ENCODE data around the gene B4GALNT4. TPM values are rescaled to one million over a fixed set of nuclear protein-coding genes. Genes with fewer than 3 reads are reported as not detected.

The B4GALNT4 gene
- total and polyA plus RNA-seq, 2 of the 13 experiments (the other 11 are each of a cell fraction or from before 2014, with no cell fraction given), result 30.5 to 50.1 TPM

GRCh38 chr11:418343-419247 is 49.3 kb downstream of the B4GALNT4 start:
- Histone ChIP-seq H3K9ac (ENCODE audit: insufficient read depth, low read depth, low read length) (no peak overlapping the region), H4K20me1 (ENCODE audit: insufficient read depth, low read length) (no peaks in the 10 kb centered on the region), H2AFZ (ENCODE audit: low read length) (no peak overlapping the region), H3K4me1 (ENCODE audit: insufficient read depth, low read length) (peaks cover 29% of the 10 kb centered on the region), H3K4me2 (ENCODE audit: low read depth, low read length) (no peak overlapping the region), H3K4me3 (replicated peaks in 1 of 3; ENCODE audit: insufficient read depth in 1 of 3, low read depth in 2 of 3, low read length in 3 of 3) (no peak overlapping the region), H3K9me3 (ENCODE audit: low read length) (no peaks in the 10 kb centered on the region), H3K79me2 (ENCODE audit: insufficient read depth, low read length) (no peaks in the 10 kb centered on the region), H3K27ac (ENCODE audit: extremely low read length, insufficient read depth, low read length) (no peak overlapping the region), H3K27me3 (ENCODE audit: control insufficient read depth in 1 of 2, insufficient read depth in 2 of 2, low read length in 2 of 2) (peaks cover 2 to 7% of the 10 kb centered on the region in 2 experiments; a peak in 1 of 5 replicates), H3K36me3 (replicated peaks in 1 of 2; ENCODE audit: control insufficient read depth in 1 of 2, insufficient read depth in 2 of 2, low read length in 2 of 2) (no peaks in the 10 kb centered on the region)
- ChIA-PET POLR2A (interaction anchor here (2.3 kb wide), 1 partner anchor 28 kb away, joined by 14 read pairs; no protein-coding TSS in a partner anchor), CTCF (ENCODE audit: low intra/inter-chr PET ratio, low total read pairs) (no interaction called here)
- in situ Hi-C loops (cut with HindIII; ENCODE audit: extremely low pct_ligation_motif_present, low pct_unique_long_range_greater_than_20kb) (no loop called here), intact Hi-C loops (cut with micrococcal nuclease; ENCODE audit: unreplicated experiment) (no loop called here)
- 85% methylated on average over 27 of the region's 30 CpGs for WGBS (ENCODE audit: low lambda C conversion rate)
- FAIRE-seq (no peak), ATAC-seq (no peak), DNase-seq (ENCODE audit: low spot score) (no peak)
- TF ChIP-seq ZNF784 (CRISPR knock-in tag; IDR thresholded peaks at IDR 0.05; ENCODE audit: borderline replicate concordance) (no peak), ZNF678 (CRISPR knock-in tag; IDR thresholded peaks at IDR 0.05) (no peak), NR2F6 (IDR thresholded peaks at IDR 0.05) (0 out of 2 replicates have a peak, but pooled peaks have one; percentile 19), NR2F6 (CRISPR knock-in tag; IDR thresholded peaks at IDR 0.05) (no peak), PRPF4 (IDR thresholded peaks at IDR 0.05; ENCODE audit: low read depth, low read length, poor library complexity, severe bottlenecking) (no peak), ZMAT3 (CRISPR knock-in tag; conservative IDR thresholded peaks at IDR 0.05) (no peak), JUNB (CRISPR knock-in tag; IDR thresholded peaks at IDR 0.05; ENCODE audit: borderline replicate concordance) (no peak)
- BruUV-seq (replicated peaks), result TSS peak; percentile 55
